HEK293T (cell line): ENCODE data around the gene LYPD6B.

Source experiments
- BHLHE40 ChIP-seq: fragments of 450-650 bp; IDR thresholded peaks from 2 replicates; pipeline ENCODE4 v1.6.1; 2016; ENCODE audit warnings: mild to moderate bottlenecking, moderate library complexity, borderline replicate concordance
- FOXA1 ChIP-seq: fragments of 450-650 bp; IDR thresholded peaks from 2 replicates; pipeline ENCODE4 v1.6.1; 2016; ENCODE audit warnings: mild to moderate bottlenecking
- NFRKB ChIP-seq: fragments of 450-650 bp; IDR thresholded peaks from 2 replicates; pipeline ENCODE4 v1.6.1; 2016; ENCODE audit warnings: mild to moderate bottlenecking, moderate library complexity
- SUZ12 ChIP-seq: fragments of 450-650 bp; IDR thresholded peaks from 2 replicates; pipeline ENCODE4 v1.6.1; 2016; ENCODE audit warnings: mild to moderate bottlenecking

DNA sequence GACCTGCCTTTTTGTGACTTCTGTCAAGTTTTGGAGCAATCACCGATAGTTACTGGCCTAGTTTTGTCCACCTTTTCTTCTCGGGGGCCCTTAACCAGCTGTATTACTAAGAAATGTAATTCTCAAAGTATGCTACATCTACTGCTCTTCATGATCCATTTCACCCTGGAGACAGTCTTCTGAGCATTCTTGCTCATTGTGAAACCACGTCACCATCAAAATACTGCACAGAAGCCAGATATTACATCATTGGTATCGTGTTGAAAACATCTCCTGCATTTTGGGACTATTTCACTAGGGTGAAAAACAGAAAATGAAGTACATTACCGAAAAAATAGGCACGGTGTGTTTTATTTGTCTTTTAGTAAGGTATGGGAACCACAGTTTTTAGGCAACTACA is 11.7 kb downstream of the LYPD6B start:
- TF ChIP-seq FOXA1 (no peak), NFRKB (no peak), SUZ12 (no peak), BHLHE40 (no peak)
